ENCODE results near the gene HYAL2.

The HYAL2 gene, protein sequence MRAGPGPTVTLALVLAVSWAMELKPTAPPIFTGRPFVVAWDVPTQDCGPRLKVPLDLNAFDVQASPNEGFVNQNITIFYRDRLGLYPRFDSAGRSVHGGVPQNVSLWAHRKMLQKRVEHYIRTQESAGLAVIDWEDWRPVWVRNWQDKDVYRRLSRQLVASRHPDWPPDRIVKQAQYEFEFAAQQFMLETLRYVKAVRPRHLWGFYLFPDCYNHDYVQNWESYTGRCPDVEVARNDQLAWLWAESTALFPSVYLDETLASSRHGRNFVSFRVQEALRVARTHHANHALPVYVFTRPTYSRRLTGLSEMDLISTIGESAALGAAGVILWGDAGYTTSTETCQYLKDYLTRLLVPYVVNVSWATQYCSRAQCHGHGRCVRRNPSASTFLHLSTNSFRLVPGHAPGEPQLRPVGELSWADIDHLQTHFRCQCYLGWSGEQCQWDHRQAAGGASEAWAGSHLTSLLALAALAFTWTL

DNA sequence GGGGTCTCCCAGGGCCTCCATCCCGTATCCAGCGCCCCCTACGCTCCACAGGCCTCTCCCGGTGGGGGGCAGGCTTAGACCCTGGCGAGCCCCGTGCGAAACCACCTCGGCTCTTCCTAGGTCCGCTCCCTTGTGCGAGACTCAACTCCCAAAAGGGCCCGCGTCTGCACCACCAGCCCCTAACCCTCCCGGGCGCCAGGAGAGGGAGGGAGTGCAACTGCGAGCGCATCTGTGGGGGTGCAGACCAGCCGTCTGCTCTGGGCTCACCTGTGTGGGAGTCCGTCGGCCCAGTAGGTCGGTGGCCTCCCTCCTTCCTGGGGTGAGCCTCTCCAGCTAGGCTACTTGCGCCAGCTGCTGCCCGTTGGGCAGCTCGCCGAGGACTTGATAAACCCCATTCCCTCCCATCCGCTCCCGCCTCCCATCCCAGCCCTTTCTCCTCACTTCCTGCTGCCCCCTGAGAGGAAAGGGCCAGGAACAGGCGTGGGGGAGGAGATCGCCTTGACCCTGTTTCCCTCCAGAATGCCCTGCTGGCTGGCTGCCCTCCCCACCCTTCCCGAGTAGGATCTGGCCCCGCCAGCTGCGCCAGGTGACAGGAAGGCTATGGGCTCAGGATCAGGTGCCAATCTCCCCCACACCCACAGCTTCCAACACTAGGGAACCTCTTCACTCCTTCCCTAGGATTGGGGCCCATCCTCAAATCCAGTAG, at the start of gene HYAL2:
HYAL2 (minus strand) TSS at position 360 of the 706 bp plus-strand sequence. CDS start 2,256 bp downstream, outside the sequence.
- DNase-seq (ENCODE audit: low spot score) = no peak

DNA sequence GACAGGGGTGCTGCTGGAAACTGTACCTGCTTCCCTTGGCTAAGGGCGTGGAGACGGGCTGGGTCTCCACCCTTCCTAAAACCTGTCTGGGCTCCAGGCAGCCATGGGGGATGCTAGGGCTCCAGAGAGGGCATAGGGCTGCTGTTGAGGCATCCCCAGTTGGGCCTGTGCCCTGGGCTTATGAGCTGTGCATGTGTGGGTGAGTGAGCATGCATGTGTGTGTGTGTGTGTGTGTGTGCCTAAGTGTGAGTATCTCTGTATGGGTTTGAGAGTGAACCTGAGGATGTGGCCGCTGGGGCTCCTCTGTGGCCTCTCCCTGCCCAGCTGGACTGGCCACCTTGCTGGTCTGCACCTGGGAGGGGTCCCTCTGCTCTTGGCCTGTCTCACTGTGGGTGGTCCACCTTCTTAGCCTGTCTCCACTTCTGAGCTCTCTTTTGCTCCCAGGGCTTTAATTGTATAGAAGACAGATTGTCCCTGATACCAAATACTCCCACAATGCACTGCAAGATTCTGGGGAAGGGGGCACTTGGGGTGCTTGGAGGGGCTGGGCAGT, 48.7 kb upstream of the HYAL2 start:
- DNase-seq (ENCODE audit: low spot score) = no peak

DNA sequence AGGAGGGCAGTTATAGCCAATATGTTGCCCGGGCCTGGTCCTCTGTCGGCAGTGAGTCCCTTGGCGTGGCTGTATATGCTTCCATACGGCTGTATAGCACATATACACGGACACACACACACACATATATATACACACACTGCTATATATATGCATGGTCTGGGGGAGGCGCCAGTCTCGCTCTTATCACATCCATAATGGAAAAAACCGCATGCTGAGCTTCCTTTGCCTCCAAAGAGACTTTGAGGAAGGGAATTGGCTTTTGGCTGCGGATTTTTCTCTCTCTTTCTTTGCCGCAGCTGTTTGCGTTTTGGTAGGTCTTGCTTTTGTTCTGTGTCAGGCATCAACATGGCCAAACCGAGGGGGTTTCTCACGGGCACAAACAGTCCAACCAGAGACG, 48.0 kb upstream of the HYAL2 start:
- no peak for DNase-seq (ENCODE audit: low spot score)

DNA sequence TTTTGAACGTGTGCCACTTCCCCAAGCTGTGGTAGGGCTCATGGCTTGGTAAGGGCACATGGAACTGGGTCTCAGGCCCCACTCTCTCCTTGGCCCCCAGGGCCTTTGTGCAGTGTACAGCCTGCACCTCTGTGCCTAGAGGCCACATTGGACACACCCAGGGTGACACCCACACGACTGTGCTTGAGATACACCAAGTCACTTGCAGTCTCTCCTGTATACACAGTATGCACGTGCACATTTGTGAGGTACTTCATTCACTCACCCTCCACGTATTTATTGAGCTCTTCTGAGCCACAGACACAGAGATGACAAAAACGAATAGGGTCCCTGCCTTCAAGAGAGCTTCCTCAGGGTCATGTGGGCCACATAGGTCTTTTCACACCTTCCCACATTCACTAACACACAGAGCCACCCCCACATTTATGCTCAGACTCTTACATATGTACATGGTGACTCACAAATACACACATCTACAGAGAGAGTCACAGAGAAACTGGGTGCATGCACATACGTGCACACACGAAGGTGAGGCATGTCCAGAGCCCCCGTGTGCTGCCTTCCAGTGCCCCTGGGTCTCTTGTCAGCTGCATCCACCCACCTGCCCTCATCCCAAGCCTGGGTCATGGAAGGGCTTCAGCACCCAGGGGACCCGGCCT, 46.6 kb upstream of the HYAL2 start:
- no peak for DNase-seq (ENCODE audit: low spot score)

DNA sequence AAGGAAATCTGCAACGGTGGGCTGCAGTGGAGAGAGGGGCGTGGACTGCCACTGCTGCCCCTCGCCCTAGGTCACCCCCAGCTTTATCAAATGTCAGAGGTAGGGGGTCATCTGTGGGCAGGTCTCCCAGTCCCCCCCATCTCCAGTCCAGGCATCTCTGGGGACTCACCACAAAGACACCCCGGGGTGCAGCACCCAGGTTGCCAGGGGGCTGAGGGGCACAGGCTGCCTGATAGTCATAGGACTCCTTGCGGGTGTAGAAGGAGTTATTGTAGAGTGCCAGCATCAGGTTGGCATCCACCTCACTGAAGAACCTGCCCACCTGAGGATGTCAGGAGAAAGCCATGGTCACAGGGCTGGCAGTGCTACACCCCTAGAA, 43.3 kb upstream of the HYAL2 start:
- no peak for DNase-seq (ENCODE audit: low spot score)

DNA sequence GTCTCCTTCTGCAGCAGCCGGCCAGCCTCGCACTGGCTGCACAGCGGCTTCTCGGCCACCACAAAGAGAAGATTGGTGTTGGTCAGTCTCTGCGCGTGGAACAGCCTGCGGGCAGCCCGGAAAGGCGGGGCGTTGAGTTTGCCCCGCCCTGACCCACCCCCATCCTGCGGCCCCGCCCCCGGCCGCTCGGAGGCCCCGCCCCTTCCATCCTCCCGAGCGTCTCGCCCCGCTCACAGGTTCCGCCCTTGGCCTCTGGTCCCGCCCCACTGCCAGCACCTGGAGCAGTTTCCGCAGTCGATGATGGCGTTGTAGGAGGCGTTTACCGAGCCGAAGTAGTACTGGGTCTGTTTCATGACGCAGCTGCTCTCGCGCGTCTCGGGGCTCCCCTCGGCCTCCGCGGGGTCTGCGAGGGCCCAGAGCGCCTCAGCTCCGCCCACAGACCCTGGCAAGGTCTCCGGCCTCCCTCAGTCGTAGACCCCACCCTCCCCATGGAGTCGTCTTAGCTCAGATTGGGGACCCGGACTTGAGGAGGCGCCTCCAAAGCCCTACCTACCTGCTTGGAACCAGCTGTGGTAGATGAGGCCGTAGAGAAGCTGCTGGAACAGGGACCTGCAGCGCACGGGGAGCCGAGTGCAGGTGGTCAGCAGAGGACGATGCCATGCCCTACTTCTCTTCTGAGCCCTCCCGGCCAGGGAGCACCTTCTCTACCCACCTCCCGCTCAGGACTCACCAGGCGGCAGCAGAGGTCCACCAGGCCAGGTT, 42.7 kb upstream of the HYAL2 start:
- peak; percentile 91 for DNase-seq (ENCODE audit: low spot score)

DNA sequence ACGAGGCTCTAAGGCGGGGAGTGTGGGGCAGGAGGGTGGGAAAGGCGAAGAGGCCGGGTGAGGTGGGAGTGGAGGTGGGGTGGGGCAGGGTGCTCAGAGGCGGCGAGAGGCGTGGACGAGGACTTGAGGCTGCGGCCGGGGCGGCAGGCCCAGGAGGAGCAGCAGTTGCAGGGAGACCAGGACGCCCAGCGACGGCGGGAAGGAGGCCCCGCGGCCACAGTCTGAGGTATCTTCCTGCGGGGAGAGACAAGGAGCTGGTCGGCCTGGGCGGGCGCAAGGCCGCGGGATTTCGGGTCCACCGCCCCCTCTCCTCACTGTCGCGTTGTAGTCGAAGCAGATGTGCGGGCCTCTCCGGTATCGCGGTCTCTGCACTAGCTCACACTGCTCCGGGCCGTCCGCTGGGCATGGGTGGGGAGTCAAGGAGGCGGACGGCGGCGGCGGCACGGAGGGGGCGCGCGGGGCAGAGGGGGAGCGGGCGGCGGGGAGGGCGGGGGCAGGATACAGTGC, 42.1 kb upstream of the HYAL2 start:
- DNase-seq (ENCODE audit: low spot score) = no peak

DNA sequence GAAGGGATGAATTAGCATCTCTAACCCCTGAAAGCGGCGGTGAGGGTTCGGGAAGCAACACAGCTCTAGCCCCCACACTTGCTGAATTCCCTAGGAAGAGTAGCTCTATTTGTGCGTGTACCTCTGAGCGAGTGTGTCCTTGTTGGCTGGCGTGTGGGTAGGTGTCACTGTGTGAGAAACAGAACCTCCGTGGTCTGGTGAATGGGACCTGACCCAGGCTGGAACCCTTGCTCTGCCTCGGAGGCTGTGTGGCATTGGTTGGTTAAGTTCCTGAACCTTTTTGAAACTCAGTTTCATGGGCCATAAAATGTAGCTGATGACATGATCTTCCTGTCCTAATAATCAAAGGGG, 37.2 kb upstream of the HYAL2 start:
- DNase-seq (ENCODE audit: low spot score) = no peak

DNA sequence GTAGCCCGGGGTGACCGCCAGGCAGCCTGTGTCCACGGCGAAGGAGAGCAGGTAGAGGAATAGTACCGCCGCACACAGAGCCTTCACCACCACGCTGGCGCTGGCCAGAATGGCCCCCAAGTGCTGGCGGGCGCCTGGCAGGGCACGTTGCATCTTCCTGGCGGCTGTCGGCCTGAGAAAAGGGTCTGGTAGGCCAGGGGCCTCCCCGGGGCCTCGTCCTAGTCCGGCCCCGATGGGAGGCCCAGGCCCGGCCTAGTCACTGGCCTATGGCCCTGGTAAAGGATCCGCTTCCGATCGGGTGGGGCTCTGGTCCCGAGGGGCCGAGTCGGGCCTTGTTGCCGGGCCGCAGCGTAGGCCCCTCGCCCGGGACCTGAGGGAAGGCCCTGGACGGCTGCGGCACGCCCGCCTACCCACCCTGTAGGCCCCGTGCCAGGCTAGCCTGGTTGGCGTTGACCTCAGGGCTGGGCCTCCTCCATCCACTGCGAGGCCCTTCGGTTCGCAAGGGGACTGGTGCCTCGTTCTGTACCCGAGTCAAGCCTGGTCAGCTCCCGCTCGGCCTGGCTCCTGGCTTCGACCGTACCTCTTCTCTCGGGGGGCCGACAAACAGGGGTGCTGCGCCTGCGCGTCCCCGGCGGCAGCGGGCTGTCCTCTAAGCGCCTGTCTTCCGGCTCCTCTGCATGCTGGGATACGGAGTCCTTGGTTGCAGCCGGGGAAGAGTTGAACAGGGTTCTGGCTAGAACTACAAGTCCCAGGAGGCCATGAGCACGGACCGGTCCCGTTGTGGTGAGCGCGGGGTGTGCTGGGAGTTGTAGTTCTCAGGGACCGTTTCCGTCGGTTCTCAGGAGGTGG, 36.6 kb upstream of the HYAL2 start, which contains the start of gene TMEM115:
TMEM115 (minus strand) TSS at position 611 of the 849 bp plus-strand sequence; CDS start at position 153, 458 bp downstream.
- DNase-seq (ENCODE audit: low spot score) = peak; percentile 99

DNA sequence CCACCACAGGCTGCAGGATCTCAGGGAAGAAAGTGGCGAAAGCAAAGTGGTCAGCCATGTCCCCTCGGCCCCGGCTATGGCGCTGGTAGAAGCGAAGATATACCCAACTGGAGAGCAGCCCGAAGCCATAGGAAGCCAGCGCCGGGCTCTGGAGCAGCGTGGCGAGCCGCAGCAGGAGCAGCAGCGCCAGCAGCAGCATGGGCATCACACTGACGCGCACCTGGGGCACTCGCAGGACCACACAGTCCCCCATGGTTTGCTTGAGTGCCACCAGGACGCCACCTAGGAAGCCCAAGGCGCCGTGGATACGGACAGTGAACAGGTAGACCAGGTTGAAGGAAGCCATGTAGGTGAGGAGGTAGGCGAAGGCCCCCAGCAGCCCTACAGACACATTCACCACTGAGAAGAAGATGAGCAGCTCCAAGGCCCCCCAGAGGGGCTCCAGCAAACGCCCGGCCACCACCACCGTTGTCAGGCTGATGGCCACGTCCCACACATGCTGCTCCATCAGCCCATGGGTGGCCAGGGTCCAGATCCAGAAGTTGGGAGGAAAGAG, 35.9 kb upstream of the HYAL2 start:
- DNase-seq (ENCODE audit: low spot score) = no peak

DNA sequence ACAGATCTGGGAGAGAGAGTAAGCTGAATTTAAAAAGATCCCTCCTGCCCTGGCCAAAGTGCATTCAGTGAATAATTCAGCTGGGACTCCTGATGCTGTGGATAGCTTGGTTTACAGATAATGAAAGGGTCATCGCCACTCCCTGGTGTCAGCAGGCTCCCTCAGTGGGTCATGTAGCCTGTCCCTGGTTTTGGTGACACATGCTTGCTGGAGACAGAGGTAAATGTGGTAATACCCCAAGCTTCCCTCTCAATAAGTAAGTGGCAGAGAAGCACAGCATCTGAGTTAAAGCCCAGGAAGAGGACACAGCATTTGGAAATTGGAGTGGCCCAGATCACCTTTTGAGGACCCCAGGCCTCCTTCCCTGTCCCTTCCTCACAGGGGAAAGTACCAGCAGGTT, 34.9 kb upstream of the HYAL2 start:
- DNase-seq (ENCODE audit: low spot score) = no peak

DNA sequence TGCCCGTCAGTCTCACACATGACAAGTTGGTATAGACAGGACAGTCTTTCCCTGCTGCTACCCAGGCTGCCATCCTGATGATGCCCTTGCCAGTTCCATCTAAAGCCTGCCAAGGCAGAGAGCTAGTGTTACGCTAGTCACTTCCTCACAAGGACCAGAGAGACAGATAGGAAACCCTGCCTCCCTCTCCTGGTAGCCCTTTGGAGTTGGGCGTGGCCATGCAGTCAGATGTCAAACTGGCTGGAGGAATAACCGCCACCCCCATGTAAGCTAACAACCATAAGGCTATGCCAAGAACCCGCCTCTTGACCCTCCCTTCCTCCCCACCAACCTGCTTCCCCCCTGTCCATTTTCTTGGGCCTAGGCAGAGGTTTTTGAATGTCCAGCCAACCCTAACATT, 34.0 kb upstream of the HYAL2 start:
- DNase-seq (ENCODE audit: low spot score) = no peak

DNA sequence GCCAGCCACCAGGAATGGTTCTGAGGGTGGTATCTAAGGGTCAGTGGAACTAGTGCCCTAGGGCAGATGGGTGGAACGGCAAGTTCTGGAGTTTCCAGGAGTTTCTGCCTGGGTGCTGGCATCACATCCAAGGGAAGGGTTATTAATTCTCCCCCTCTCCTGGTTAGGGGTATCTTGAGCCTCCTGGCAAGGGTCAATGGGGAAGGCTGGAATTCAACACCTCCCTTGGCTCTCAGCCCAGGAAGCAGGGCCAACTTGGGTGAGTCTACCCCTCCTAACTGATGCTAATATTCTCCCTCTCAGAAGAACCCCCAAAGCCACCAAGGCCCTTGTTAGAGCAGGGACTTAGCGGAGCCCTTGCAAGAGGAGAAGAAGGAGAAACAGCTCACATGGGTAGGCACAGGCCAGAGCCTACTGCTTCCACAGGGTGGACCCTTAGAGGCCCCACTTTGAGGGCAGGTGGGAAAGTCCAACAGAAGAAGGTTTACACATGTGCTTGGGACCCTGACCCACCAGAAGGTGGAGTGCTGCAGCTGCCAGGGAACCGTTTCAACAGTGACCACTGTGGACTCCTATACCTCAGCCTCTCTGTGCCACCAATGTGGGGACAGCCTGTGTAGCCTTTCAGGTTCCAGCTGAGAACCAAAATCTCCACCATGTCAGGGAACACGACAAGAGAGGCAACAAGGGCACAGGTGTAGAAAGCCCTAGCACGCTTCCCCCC, 33.4 kb upstream of the HYAL2 start:
- DNase-seq (ENCODE audit: low spot score) = no peak

DNA sequence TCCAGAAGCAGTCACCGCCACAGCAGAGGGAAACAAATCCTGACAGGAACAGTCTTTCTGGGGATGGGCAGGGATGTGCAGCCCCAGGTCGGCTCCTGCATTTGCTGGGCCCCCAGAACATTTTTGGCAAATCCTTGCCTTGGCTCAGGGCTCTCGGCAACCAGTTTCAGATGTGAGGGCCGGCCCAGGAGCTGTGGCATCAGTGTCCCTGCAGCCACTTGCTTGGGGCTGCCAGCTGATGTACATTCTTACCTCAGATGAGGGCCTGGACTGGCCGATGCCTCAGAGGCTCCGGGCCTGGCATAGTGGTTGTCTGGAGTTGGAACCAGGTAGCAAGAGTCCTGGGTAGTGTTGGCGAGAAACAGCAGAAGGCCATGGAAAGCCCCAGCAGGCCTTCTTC, 32.3 kb upstream of the HYAL2 start:
- DNase-seq (ENCODE audit: low spot score) = no peak

DNA sequence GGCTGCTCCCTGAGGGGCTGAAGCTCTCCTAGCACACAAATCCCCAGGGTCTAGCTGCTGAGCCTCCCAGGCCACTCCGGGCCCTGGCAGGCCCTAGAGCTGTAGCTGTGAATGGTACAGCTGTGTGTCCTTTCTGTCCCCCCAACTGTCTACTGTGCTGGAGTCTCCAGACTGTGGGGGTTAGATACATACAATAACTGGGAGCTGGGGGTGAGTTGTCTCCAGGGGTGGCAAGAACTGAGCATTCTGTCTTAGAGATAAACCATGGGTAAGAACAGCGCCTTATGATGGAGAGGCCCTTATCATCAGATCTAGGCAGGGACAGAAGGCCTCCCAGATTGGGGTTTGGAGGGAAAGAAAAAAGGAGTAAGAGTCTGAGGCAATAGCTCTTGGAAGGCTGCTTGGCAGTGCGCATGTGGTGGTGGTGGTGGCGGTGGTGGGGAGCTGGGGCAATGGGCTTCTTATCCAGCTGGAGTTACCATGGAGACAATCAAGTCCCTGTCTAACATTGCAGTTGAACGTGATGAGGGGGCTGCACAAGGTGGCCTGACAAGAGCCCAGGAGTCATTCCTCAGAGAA, 31.7 kb upstream of the HYAL2 start:
- no peak for DNase-seq (ENCODE audit: low spot score)

DNA sequence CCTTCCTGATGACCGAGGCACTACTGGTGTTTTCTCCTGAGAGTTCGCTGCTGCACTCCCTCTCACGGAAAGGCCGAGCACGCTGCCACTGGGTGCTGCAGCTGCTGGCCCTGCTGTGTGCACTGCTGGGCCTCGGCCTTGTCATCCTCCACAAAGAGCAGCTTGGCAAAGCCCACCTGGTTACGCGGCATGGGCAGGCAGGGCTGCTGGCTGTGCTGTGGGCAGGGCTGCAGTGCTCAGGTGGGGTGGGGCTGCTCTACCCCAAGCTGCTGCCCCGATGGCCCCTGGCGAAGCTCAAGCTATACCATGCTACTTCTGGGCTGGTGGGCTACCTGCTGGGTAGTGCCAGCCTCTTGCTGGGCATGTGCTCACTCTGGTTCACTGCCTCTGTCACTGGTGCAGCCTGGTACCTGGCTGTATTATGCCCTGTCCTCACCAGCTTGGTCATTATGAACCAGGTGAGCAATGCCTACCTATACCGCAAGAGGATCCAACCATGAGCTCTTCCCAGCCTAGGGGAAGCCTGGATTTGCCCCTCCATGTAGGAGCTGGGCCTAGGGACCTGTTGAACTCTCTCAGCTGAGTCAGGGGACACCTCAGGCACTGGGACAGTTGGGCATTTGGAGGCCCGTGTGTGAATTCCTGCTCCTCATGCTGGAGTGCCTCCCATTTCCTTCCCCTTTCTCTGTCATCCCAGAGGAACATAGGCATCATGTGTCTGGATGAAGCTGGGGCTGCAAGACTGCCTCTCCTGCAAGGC, 30.9 kb upstream of the HYAL2 start:
- DNase-seq (ENCODE audit: low spot score) = no peak

DNA sequence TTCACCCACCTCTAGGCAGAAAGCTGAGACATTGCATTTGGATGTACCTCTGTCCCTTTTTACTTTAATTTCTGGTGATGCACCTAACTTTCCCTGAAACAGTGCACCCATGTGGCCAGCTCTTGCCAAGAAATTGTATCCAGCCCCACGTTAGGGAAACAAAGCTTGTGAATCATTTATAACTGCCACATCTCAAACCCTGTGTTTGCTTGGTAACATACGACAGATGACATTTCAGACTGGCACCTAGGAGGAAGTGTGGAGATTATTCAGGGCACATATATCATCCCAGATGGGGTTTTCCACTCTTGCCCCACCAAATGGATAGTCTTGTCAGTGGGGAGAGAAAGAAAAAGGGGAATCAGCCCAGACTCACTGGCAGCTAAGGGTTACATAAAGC, 30.2 kb upstream of the HYAL2 start:
- peak; percentile 58 for DNase-seq (ENCODE audit: low spot score)

DNA sequence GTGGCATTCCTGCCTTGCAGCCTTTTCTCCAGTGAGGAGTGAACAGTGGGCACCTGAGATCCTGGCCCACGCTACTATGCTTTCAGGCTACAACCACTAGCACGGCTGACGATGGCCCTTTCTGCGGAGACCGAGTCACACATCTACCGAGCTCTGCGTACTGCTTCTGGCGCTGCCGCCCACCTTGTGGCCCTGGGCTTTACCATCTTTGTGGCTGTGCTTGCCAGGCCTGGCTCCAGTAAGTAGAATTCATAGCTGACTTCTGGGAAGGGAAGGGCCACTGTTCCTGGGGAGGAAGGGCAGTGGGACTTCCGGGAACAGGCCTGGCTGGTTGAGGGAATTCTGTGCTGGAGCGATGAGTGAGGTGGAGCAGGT, 28.8 kb upstream of the HYAL2 start:
- no peak for DNase-seq (ENCODE audit: low spot score)

All from hepatic stellate cell (primary cell).